ENCODE measurements around the gene HRCT1.

Gene HRCT1

GRCh38 chr9:35914301-35914807, 8.4 kb downstream of the HRCT1 start:
- in situ Hi-C loops (cut with MboI; ENCODE audit: low sequenced_read_pairs) = no loop called here

- in situ Hi-C loops (cut with MboI; ENCODE audit: low sequenced_read_pairs) = no loop called here
These were observed 9.8 kb downstream of the HRCT1 start for GRCh38 chr9:35915681-35916294.

- in situ Hi-C loops (cut with MboI; ENCODE audit: low sequenced_read_pairs) = no loop called here
These were observed 11.3 kb downstream of the HRCT1 start for GRCh38 chr9:35917261-35917660.

GRCh38 chr9:35918780-35919179, 12.8 kb downstream of the HRCT1 start:
- in situ Hi-C loops (cut with MboI; ENCODE audit: low sequenced_read_pairs) = no loop called here

GRCh38 chr9:35919212-35920008, 13.4 kb downstream of the HRCT1 start:
- in situ Hi-C loops (cut with MboI; ENCODE audit: low sequenced_read_pairs) = no loop called here

GRCh38 chr9:35920051-35920620, 14.1 kb downstream of the HRCT1 start:
- in situ Hi-C loops (cut with MboI; ENCODE audit: low sequenced_read_pairs) = no loop called here

GRCh38 chr9:35923598-35923926, 17.6 kb downstream of the HRCT1 start:
- in situ Hi-C loops (cut with MboI; ENCODE audit: low sequenced_read_pairs) = no loop called here

- in situ Hi-C loops (cut with MboI; ENCODE audit: low sequenced_read_pairs) = no loop called here
These were observed 18.1 kb downstream of the HRCT1 start for GRCh38 chr9:35923927-35924763.

- in situ Hi-C loops (cut with MboI; ENCODE audit: low sequenced_read_pairs) = no loop called here
These were observed 22.8 kb downstream of the HRCT1 start for GRCh38 chr9:35928591-35929452.

- in situ Hi-C loops (cut with MboI; ENCODE audit: low sequenced_read_pairs) = no loop called here
These were observed 23.4 kb downstream of the HRCT1 start for GRCh38 chr9:35929453-35929718.

- in situ Hi-C loops (cut with MboI; ENCODE audit: low sequenced_read_pairs) = loop anchor here (10.0 kb wide), 1 partner anchor 64 kb away; no protein-coding TSS in a partner anchor
These were observed 24.5 kb downstream of the HRCT1 start for GRCh38 chr9:35930521-35930920.

- in situ Hi-C loops (cut with MboI; ENCODE audit: low sequenced_read_pairs) = loop anchor here (10.0 kb wide), 1 partner anchor 64 kb away; no protein-coding TSS in a partner anchor
These were observed 25.0 kb downstream of the HRCT1 start for GRCh38 chr9:35930989-35931388.

GRCh38 chr9:35932735-35933134, 26.7 kb downstream of the HRCT1 start:
- in situ Hi-C loops (cut with MboI; ENCODE audit: low sequenced_read_pairs) = loop anchor here (10.0 kb wide), 1 partner anchor 62 kb away; no protein-coding TSS in a partner anchor

GRCh38 chr9:35933550-35934067, 27.6 kb downstream of the HRCT1 start:
- in situ Hi-C loops (cut with MboI; ENCODE audit: low sequenced_read_pairs) = loop anchor here (10.0 kb wide), 1 partner anchor 61 kb away; no protein-coding TSS in a partner anchor

GRCh38 chr9:35934069-35934468, 28.1 kb downstream of the HRCT1 start:
- in situ Hi-C loops (cut with MboI; ENCODE audit: low sequenced_read_pairs) = loop anchor here (10.0 kb wide), 1 partner anchor 61 kb away; no protein-coding TSS in a partner anchor

GRCh38 chr9:35935261-35935660, 29.3 kb downstream of the HRCT1 start:
- in situ Hi-C loops (cut with MboI; ENCODE audit: low sequenced_read_pairs) = loop anchor here (10.0 kb wide), 1 partner anchor 60 kb away; no protein-coding TSS in a partner anchor

GRCh38 chr9:35935755-35936509, 29.9 kb downstream of the HRCT1 start:
- in situ Hi-C loops (cut with MboI; ENCODE audit: low sequenced_read_pairs) = loop anchor here (10.0 kb wide), 1 partner anchor 59 kb away; no protein-coding TSS in a partner anchor

GRCh38 chr9:35937227-35937626, 31.2 kb downstream of the HRCT1 start:
- in situ Hi-C loops (cut with MboI; ENCODE audit: low sequenced_read_pairs) = loop anchor here (10.0 kb wide), 1 partner anchor 58 kb away; no protein-coding TSS in a partner anchor
